D721Med (cell line): ENCODE results near the gene CDK3.

Experiments
- DNase-seq: peaks from one replicate; pipeline ENCODE4 v3.0.0; 2011; ENCODE audit warnings: low spot score; ENCODE audit not compliant: insufficient read length
- FAIRE-seq: peaks from 2 replicates; lab custom pipeline; 2011; peaks lifted over from hg19 to GRCh38; lab: Jason Lieb, UNC
- TF ChIP-seq, protein P1 (sequence below): IDR thresholded peaks from 2 replicates; pipeline ENCODE4 v1.5.1; 2012; ENCODE audit warnings: mild to moderate bottlenecking, control low read depth; ENCODE audit not compliant: insufficient read depth; ENCODE audit errors: missing control alignments

CDK3 gene

DNA sequence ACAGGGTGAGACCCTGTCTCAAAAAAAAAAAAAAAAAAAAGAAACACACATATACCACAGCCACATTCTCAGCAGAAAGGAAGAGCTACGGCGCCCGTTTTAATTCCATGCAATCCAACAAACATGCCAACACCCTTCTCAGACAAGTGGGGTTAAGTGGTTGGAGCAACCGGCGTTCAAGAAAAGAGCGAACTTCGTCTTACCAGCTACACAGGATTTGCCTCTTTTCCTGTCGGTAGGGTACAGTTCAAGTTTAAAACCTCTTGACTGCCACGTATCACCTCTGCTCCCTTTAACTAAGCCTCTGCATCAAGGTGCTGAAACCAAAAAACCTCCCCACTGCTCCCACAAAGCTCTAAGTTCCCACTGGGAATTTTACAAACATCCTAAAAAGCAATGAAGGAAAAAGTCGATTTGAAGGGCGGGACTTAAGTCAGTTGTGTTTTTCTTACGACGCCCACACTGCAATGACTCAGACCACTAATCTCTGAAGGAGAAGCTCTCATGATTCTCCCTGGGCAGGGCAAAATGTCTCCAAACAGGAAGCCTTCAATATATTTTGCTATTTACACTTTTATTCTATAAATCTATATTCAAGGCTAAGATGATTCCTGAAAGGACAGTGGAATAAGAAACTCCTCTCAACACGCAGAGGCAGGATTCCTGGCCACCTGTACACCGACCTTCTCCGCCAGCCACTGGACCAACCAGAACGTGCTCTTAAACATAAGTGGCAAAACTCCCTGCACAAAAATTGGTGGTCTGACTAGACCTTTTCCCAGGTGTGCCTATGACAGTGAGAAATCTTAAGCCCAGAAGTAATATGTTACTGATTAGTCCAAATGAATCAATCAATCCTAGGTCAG lies 52.8 kb downstream of the CDK3 start:
- TF ChIP-seq, protein P1, sequence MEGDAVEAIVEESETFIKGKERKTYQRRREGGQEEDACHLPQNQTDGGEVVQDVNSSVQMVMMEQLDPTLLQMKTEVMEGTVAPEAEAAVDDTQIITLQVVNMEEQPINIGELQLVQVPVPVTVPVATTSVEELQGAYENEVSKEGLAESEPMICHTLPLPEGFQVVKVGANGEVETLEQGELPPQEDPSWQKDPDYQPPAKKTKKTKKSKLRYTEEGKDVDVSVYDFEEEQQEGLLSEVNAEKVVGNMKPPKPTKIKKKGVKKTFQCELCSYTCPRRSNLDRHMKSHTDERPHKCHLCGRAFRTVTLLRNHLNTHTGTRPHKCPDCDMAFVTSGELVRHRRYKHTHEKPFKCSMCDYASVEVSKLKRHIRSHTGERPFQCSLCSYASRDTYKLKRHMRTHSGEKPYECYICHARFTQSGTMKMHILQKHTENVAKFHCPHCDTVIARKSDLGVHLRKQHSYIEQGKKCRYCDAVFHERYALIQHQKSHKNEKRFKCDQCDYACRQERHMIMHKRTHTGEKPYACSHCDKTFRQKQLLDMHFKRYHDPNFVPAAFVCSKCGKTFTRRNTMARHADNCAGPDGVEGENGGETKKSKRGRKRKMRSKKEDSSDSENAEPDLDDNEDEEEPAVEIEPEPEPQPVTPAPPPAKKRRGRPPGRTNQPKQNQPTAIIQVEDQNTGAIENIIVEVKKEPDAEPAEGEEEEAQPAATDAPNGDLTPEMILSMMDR = no peak
- no peak for DNase-seq
- FAIRE-seq = no peak

DNA sequence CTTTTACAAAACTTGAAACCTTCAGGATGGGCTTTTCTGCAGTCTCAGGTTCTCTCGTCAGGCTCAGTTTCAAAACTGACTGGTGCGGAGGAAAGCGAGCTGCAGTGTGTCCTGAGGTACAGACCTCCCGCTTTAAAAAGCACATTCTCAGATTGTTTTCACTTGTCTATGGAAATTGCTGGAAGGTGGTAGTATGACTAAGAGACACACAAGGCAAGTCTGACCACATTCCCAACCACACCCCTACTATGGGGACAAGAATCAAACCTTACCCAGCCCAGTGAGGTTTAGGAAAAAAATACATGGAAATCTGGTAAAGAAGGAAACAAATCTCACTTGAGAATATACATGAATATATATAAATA lies 53.4 kb downstream of the CDK3 start:
- no peak for FAIRE-seq
- DNase-seq = no peak
- TF ChIP-seq, protein P1 = no peak
